GM19455 (cell line): ENCODE results near the gene ACAD11.

ENCODE experiments used
- ATAC-seq: cut with Tn5 transposase; IDR thresholded peaks from one replicate; pipeline ENCODE4 v1.9.1; 2021; ENCODE audit not compliant: unreplicated experiment

The ACAD11 gene, protein sequence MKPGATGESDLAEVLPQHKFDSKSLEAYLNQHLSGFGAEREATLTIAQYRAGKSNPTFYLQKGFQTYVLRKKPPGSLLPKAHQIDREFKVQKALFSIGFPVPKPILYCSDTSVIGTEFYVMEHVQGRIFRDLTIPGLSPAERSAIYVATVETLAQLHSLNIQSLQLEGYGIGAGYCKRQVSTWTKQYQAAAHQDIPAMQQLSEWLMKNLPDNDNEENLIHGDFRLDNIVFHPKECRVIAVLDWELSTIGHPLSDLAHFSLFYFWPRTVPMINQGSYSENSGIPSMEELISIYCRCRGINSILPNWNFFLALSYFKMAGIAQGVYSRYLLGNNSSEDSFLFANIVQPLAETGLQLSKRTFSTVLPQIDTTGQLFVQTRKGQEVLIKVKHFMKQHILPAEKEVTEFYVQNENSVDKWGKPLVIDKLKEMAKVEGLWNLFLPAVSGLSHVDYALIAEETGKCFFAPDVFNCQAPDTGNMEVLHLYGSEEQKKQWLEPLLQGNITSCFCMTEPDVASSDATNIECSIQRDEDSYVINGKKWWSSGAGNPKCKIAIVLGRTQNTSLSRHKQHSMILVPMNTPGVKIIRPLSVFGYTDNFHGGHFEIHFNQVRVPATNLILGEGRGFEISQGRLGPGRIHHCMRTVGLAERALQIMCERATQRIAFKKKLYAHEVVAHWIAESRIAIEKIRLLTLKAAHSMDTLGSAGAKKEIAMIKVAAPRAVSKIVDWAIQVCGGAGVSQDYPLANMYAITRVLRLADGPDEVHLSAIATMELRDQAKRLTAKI

DNA sequence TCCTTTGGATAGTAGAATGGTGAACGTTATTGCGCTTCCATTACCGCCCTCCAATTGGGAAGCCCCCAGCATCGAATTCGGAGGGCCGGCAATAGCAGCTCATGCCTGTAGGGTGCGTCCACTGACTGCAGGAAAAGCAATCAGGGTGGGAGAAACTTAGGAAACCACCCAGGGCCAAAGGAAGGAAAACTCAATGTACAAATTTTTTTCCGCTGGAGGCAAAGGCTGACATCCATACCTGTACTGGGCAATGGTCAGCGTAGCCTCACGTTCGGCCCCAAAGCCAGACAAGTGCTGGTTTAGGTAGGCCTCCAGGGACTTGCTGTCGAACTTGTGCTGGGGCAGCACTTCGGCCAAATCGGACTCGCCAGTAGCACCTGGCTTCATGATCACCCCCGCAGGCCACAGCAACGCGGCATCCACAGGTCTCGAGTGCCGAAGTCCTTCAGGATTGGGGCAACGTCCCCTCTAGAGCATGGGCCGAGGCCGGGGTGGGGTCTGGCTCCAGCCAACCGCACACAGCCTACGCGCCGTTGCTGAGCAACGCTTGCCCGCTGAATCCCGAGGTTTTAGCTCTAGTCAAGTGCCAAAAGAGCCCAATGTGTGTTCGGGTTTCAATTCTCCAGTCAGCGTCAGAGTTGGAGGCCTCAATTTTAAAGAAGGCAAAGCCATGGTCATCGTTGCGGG lies at the start of gene ACAD11:
Gene ACAD11 (minus strand): TSS at position 445 of the 687 bp plus-strand sequence. CDS start 58 bp downstream, at position 387.
- peak; percentile 54 for ATAC-seq

DNA sequence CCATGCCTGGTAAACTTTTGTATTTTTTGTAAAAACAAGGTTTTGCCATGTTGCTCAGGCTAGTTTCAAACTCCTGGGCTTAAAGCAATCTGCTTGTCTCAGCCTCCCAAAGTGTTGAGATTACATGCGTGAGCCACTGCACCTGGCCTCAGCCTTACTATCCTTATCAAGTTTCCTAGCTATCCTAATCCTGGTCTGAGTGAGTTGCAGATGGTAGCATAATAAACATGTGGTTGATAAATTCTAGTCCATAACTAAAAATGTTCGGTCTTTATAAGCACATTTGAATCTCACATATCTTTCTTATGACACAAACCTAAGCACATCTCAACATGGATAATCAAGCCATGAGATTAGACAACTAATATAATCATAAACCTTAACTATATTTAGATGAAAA lies 44.1 kb upstream of the ACAD11 start:
- no peak for ATAC-seq

DNA sequence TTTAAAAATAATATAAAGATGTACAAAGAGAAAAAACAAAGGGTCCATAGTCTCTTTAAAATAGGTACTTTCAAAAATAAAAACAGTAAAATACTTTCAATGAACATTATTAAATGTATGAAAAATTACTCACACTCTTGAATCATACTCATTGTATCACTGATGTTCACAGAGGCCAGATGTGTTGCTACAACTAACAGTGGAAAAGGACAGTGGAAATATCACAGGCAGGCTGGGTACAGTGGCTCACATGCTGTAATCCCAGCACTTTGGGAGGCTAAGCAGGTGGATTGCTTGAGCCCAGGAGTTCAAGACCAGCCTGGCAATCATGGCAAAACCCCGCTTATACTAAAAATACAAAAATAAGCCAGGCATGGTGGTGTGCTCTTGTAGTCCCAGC lies 35.8 kb upstream of the ACAD11 start:
- no peak for ATAC-seq

DNA sequence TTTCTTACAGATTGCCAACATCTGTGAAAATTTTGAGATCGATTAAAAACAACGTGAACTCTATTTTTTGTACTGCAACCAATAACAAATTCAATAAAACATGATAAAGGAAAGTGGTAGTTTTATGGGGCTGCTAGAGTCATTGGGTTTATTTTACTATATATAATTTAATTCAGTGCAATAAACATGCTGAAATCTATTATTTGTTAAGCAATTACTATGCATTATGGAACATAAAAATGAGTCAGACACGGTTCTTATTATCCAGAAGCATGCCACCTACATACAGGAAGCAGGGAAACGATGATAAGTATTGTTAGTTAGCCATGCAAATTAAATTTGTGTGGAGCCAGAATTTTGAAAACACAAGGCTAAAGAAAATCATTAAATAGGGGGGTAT lies 35.4 kb upstream of the ACAD11 start:
- no peak for ATAC-seq

DNA sequence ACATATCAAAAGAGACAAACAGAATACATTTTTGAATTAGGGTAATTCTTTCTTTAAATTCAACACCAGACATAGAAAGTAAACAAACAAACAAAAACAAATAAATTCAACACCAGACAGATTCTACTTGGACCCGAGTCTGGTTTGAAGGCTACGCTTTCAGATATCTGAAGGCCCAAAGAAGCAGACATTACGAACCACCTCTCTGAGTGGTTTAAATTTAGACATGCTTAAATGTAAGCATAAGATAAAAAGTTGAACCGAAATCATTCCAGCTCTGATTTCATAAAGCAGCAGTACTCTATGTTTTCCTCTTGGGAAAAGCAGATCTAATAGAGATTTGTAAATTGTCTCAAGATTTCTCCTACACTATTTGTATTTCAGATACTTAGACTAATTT lies 30.4 kb upstream of the ACAD11 start:
- ATAC-seq = no peak

DNA sequence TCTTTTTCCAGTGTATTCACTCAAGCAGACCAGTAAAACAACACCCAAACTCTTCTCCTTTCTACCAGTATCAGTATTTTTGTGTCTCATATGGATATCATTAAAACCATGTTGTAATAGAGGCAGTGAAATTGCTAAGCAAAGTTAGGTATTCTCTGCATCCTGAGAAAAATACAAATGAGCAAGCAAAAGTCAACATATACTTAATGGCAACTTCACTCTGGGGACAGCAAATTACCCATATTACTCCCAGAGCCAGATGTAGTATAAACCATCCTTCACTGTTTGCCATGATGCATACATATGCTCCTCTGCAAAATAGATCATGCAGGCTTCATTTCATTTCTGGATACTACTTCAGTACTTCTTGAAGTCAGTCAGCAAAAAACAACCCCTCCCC lies 22.6 kb upstream of the ACAD11 start:
- ATAC-seq = no peak

DNA sequence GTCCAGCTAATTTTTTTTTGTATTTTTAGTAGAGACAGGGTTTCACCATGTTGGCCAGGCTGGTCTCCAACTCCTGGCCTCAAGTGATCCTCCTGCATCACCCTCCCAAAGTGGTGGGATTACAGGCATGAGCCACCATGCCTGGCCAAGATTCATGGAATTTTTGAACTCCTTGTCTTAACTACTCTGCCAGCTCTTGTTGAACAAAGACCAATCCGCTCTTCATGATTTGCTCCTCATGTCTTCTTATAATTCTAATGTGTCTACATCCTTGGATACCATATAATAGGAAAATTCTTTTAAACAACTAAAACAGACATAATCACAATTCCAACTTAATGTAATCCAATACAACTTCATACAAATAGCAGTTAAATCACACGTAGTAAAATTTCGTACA lies 21.8 kb upstream of the ACAD11 start:
- ATAC-seq = no peak

DNA sequence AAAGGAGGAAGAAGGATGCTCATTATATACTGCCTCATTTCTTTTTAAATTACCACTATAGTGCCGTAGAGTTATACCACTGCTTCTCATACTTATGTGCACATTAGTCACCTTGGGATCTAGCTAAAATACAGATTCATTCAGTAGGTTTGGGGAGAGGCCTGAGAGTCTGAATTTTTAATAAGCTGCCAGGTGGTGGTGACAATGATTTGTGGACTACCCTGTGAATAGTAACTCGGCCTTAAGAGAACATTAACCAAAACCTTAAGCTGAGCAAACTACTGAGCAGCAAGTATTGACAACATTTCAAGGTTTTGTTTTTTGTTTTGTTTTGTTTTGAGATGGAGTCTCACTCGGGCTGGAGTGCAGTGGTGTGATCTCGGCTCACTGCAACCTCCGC lies 20.3 kb upstream of the ACAD11 start:
- ATAC-seq = no peak

DNA sequence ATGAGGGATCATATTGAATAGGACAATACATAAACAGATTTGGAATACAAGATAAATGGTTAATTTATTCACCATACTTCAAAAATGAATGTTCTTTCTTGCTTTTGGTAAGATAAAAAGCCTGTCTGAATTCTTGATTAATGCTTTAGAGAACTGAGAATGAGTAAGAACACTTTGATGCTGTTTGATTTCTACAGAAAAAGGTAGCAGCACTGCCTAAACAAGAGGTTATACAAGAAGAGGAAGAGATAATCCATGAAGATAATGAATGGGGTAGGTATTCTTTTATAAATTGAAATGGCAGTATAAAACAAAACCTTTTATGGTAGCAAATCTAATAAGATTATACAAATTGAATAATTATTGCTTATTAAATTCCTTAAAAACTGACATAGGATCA lies 15.8 kb upstream of the ACAD11 start:
- no peak for ATAC-seq

DNA sequence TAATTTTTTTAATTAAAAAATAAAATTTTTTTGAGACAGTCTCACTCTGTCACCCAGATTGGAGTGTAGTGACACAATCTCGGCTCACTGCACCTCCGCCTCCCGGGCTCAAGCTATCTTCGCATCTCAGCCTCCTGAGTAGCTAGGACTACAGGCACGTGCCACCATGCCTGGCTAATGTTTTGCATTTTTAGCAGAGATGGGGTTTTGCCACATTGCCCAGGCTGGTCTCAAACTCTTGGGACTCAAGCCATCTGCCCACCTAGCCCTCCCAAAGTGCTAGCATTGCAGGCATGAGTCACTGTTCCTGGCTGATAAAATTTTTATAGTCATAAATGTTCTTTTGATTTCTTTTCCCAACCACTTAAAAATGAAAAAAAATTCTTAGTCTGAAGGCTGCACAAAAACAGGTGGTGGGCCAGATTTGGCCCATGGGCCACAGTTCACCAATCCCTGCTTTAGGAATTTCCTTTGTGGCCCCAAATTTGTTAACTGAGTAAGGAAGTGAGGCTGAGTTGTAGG lies 9.7 kb upstream of the ACAD11 start:
- no peak for ATAC-seq

DNA sequence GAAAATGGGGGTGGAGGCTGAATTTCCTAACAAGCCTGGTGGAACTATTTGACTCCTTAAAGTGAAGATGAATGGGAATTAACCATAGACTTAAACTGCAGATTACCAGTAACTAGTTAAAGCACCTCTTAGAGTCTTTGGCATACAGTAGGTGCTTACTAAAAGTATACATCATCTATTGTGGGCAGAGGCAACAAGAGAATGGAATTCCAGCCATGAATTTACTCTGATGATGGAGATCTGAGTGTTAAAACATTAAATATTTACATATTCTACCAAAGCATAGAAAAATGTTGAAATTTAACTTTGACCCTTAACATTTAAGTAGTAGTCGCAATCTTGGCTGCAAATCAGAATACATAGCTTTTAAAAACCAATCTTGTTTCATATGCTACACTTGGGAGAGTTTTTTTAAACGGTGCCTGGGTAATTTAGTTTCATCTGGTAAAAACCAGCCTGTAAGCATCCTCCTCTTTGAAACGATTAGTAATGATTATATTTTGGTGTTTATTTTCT lies 5.7 kb upstream of the ACAD11 start:
- no peak for ATAC-seq

DNA sequence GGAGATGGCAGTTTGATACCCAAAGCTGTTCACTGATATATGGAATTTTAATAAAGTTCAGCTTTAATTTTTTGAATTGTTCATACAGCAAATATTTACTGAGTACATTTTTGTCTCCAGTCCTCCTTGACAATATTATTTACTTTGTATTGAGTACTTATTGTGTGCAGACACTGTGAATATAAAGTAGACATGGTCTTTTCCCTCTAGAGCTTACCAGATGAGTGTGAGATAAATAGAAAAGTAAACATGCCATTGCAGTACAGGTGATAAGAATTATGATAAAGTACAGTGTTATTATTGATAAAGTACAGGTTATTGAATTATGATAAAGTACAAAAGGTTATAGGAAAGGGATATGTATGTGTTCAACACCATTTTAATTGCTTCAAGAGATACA lies 2.6 kb upstream of the ACAD11 start:
- no peak for ATAC-seq

DNA sequence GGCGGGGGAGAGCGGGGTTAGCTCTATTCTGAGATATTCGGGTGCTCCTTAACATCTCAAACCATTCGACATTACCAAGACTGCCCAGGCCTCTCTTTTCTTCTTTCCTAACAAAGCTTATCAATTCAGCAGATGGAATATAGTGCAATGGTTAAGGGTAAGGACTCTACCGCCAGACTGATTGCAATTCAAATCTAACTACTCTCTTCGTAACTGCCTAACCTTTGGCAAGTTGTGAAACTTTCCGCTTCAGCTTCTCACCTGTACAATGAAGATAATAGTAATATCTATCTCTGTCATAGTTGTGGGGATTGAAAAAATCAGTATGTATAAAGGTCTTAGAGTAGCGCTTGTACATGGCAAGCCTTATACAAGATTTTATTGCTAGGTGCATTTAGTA lies 1.5 kb upstream of the ACAD11 start:
- ATAC-seq = no peak

DNA sequence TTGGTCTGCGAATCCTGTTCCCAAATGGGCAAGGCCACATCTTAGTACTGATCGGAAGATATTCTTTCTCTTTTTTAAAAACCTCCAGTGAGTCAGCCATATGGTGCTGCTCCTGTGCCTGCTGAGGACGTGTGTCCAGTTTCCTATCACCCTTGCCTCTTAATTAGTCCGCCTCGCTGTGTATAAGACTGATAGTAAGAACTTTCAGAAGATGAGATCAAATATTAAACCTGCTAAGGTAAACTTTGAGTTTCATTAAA lies 1.1 kb upstream of the ACAD11 start:
- peak; percentile 6 for ATAC-seq

DNA sequence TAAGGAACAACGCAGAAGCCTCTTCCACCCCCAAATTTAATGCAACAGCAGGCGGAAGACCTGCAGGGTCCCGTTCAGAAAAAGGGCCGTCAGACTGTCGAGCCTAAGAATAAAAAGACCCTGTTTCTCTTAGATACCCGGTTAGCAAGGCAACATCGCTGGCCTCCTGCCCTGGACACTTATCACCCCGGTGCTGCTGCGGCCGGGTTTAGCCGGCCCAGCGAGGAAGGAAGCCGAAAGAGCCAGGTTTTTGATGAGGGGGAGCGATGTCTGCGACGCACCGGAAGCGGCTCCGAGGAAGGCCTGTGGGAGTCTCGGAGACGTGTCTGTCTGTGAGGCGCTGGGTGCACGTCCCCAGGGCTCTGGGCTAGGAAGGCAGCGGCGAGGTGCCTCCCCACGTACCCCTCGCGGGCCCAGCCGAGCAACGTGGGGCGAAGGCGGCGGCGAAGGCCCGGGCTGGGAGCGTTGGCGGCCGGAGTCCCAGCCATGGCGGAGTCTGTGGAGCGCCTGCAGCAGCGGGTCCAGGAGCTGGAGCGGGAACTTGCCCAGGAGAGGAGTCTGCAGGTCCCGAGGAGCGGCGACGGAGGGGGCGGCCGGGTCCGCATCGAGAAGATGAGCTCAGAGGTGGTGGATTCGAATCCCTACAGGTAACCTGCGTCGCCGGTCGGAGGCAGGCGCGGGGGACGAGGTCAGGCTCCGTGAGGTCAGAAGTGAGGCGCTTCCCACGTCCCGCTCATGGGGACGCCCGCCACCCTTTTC lies 622 bp upstream of the ACAD11 start, which contains the start of gene UBA5:
Gene UBA5 (plus strand): TSS at position 278 of the 759 bp plus-strand sequence. CDS start 209 bp downstream, at position 487.
- peak; percentile 78 for ATAC-seq

DNA sequence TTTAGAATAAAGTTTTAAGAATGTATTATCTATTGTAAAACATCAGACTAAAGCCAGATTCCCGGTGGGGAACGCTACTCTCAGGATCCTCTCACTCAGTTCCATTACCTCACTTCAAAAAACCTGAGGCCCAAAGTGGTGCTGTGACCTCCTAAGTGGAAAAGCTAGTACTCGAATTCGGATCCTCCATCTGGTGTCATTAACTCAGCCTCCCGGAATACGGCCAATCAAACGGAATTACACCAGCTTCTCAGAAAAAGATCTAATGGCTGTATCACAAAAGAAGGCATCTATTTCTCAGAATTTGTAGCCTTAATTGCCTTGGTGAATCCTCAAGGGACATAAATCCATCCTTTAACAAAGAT lies 627 bp downstream of the ACAD11 start:
- no peak for ATAC-seq

DNA sequence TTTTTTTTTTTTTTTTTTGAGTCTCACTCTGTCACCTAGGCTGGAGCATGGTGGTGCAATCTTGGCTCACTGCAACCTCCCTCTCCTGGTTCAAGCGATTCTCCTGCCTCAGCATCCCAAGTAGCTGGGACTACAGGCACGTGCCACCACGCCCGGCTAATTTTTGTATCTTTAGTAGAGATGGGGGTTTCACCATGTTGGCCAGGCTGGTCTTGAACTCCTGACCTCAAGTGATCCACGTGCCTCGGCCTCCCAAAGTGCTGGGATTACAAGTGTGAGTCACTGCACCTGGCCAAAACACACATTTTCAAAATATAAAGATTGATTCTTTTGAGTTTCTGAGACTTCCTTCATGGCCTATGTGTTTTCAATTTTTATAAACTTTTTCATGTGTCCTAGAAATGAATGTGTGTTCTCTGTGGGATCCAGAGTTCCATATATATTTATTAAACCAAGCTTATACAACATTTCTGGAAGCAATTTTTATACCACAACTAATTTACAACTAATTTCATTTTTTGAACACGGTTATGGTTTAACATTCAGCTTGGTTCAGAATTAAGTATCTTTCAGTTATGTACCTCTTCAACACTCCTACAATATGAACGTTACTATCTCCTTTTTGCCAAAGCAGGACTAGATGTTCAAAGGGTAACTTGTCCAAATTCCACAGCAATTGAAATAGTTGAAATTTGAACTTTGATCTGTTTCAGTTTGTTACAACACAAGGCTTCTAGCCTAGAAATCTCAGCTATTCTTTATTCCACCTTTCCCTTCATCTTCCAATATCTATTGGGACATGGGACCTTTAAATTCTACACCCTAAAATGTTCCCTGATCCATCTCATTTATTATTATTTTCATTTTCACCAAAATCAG lies 1.5 kb downstream of the ACAD11 start:
- no peak for ATAC-seq

DNA sequence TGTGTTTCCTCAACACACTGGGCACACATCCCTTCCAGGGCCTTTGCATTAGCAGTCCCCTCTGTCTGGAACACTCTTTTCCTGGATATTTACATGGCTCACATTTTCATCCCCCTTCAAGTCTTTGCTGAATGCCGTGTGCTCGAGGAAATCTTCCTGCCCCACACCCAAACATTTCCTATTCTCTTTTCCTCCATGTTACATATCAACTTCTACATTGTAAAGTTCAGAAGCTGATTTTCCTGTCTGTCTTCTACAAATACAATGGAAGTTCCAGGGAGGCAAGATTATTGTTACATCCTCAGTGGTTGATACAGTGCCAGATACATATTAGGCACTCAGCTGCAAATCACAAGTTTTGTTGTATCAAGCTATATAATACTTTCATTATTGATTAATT lies 4.1 kb downstream of the ACAD11 start:
- ATAC-seq = no peak

DNA sequence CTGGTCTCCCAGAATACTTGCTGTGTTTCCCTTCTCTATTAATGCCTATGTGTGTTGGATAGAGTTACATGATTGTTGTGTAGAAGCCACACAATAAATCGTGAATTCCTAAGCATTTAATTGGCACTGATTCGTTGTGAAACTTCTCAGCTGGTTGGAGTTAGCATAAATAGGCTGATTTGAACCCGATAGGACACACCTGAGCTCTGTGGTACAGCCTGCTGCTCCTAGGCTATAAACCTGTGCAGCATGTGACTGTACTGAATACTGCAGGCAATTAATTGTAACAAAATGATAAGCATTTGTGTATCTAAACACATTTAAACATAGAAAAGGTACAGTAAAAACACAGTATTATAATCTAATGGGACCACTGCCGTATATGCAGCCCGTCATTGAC lies 4.9 kb downstream of the ACAD11 start:
- ATAC-seq = no peak

DNA sequence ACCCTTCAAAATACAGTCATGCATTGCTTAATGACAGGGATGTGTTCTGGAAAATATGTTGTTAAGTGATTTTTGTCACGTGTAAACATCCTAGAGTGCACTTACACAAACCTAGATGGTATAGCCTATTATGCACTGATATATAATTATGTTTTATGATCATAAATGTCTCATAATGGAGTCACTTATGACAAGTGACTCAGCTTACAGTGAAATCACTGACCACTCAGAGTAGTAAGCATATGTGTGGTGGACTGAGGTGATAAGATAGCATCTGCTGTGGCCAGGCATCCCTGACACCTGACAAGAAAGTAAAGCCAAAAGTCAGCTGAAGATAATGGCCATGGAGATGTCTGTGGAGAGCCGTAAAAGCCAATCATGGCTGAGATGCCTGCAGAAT lies 5.4 kb downstream of the ACAD11 start:
- ATAC-seq = no peak
